ENCODE measurements around the gene PSME3IP1.

Gene PSME3IP1

GRCh38 chr16:57150682-57151330 is 35.0 kb downstream of the PSME3IP1 start:
- Histone ChIP-seq H3K79me2 (ENCODE audit: insufficient read depth, low read length) (peaks cover 4% of the 10 kb centered on the region; the same call in 1 of the 2 replicates), H3K9me3 (ENCODE audit: insufficient read depth, low read depth, low read length) (no peaks in the 10 kb centered on the region), H3K4me3 (ENCODE audit: low read length, poor library complexity, severe bottlenecking) (no peak overlapping the region), H3K36me3 (ENCODE audit: insufficient read depth, low read length) (peaks cover 40% of the 10 kb centered on the region; the same call in 1 of the 2 replicates), H4K20me1 (ENCODE audit: insufficient read depth, low read length, poor library complexity, severe bottlenecking) (no peaks in the 10 kb centered on the region), H3K27me3 (ENCODE audit: insufficient read depth, low read length, poor library complexity, severe bottlenecking) (no peaks in the 10 kb centered on the region), H3F3A (ENCODE audit: low read depth) (0 out of 2 replicates have a peak, but pooled peaks cover 2% of the 10 kb centered on the region), H3K4me1 (ENCODE audit: insufficient read depth, low read length, poor library complexity, severe bottlenecking) (peaks cover 64% of the 10 kb centered on the region), H3K9me2 (replicated peaks; ENCODE audit: low read depth, low read length) (no peaks in the 10 kb centered on the region), H3K4me2 (ENCODE audit: low read depth, low read length, poor library complexity, severe bottlenecking) (no peak overlapping the region), H2AFZ (ENCODE audit: low read length) (no peak overlapping the region), H3K9ac (ENCODE audit: low read depth, low read length, poor library complexity, severe bottlenecking) (peak overlapping the region; percentile 17)
- TF ChIP-seq CTCF (conservative IDR thresholded peaks at IDR 0.05; ENCODE audit: low read length) (no peak), EZH2phosphoT487 (IDR thresholded peaks at IDR 0.05; ENCODE audit: borderline replicate concordance) (no peak)

- H4K20me1 ChIP-seq (ENCODE audit: insufficient read depth, low read length, poor library complexity, severe bottlenecking) = no peaks in the 10 kb centered on the region
- peak overlapping the region; percentile 83 for H3K9ac ChIP-seq (ENCODE audit: low read depth, low read length, poor library complexity, severe bottlenecking)
- no peaks in the 10 kb centered on the region for H3K9me3 ChIP-seq (ENCODE audit: insufficient read depth, low read depth, low read length)
- H3K79me2 ChIP-seq (ENCODE audit: insufficient read depth, low read length) = peaks cover 11% of the 10 kb centered on the region; the same call in 1 of the 2 replicates
- peaks cover 77% of the 10 kb centered on the region for H3K4me1 ChIP-seq (ENCODE audit: insufficient read depth, low read length, poor library complexity, severe bottlenecking)
- no peaks in the 10 kb centered on the region for H3K9me2 ChIP-seq (replicated peaks; ENCODE audit: low read depth, low read length)
- no peak overlapping the region for H3K4me2 ChIP-seq (ENCODE audit: low read depth, low read length, poor library complexity, severe bottlenecking)
- H3K4me3 ChIP-seq (ENCODE audit: low read length, poor library complexity, severe bottlenecking) = no peak overlapping the region
- H3F3A ChIP-seq (ENCODE audit: low read depth) = 0 out of 2 replicates have a peak, but pooled peaks cover 2% of the 10 kb centered on the region
- no peak overlapping the region for H2AFZ ChIP-seq (ENCODE audit: low read length)
- TF ChIP-seq CTCF (conservative IDR thresholded peaks at IDR 0.05; ENCODE audit: low read length) (no peak), EZH2phosphoT487 (IDR thresholded peaks at IDR 0.05; ENCODE audit: borderline replicate concordance) (no peak)
- peaks cover 27% of the 10 kb centered on the region; the same call in 1 of the 2 replicates for H3K36me3 ChIP-seq (ENCODE audit: insufficient read depth, low read length)
- no peaks in the 10 kb centered on the region for H3K27me3 ChIP-seq (ENCODE audit: insufficient read depth, low read length, poor library complexity, severe bottlenecking)
Measured at GRCh38 chr16:57149391-57149790, 36.4 kb downstream of the PSME3IP1 start.

GRCh38 chr16:57148481-57148880 is 37.4 kb downstream of the PSME3IP1 start:
- peaks cover 18% of the 10 kb centered on the region; the same call in 1 of the 2 replicates for H3K36me3 ChIP-seq (ENCODE audit: insufficient read depth, low read length)
- no peaks in the 10 kb centered on the region for H3K27me3 ChIP-seq (ENCODE audit: insufficient read depth, low read length, poor library complexity, severe bottlenecking)
- H3K4me3 ChIP-seq (ENCODE audit: low read length, poor library complexity, severe bottlenecking) = peak overlapping the region; percentile 46
- TF ChIP-seq CTCF (conservative IDR thresholded peaks at IDR 0.05; ENCODE audit: low read length) = no peak
- TF ChIP-seq EZH2phosphoT487 (IDR thresholded peaks at IDR 0.05; ENCODE audit: borderline replicate concordance) = no peak
- H3K4me2 ChIP-seq (ENCODE audit: low read depth, low read length, poor library complexity, severe bottlenecking) = peak overlapping the region; percentile 79
- no peaks in the 10 kb centered on the region for H4K20me1 ChIP-seq (ENCODE audit: insufficient read depth, low read length, poor library complexity, severe bottlenecking)
- peak overlapping the region; percentile 83 for H3K9ac ChIP-seq (ENCODE audit: low read depth, low read length, poor library complexity, severe bottlenecking)
- H3K9me3 ChIP-seq (ENCODE audit: insufficient read depth, low read depth, low read length) = no peaks in the 10 kb centered on the region
- H3K79me2 ChIP-seq (ENCODE audit: insufficient read depth, low read length) = peaks cover 20% of the 10 kb centered on the region; the same call in 1 of the 2 replicates
- H2AFZ ChIP-seq (ENCODE audit: low read length) = no peak overlapping the region
- H3F3A ChIP-seq (ENCODE audit: low read depth) = 0 out of 2 replicates have a peak, but pooled peaks cover 2% of the 10 kb centered on the region
- H3K4me1 ChIP-seq (ENCODE audit: insufficient read depth, low read length, poor library complexity, severe bottlenecking) = peaks cover 86% of the 10 kb centered on the region
- no peaks in the 10 kb centered on the region for H3K9me2 ChIP-seq (replicated peaks; ENCODE audit: low read depth, low read length)
